A673 (cell line): ENCODE measurements around the gene ERICH4. TPM values are rescaled to one million over a fixed set of nuclear protein-coding genes. Genes with fewer than 3 reads are reported as not detected.

ENCODE experiments used
- BruUV-seq: library from RNA; stranded (reverse); fragments of 400-500 nt; replicated peaks from 2 replicates; lab custom pipeline; 2021; lab: Mats Ljungman, UMichigan
- CTCF ChIA-PET: fragments of 300-600 bp; sonication (Branson Sonifier 250); formaldehyde crosslinking; loops from one replicate; lab custom pipeline; 2022; ENCODE audit warnings: antibody characterized with exemption; lab: Charles Lee
- POLR2A ChIA-PET: fragments of 300-600 bp; sonication (Branson Sonifier 250); formaldehyde crosslinking; loops from one replicate; lab custom pipeline; 2022; ENCODE audit warnings: antibody characterized with exemption; ENCODE audit not compliant: low non-redundant PET; lab: Charles Lee
- DNase-seq: peaks from one replicate; pipeline ENCODE4 v3.0.0-alpha.2; 2015; ENCODE audit warnings: low spot score
- H3K27ac ChIP-seq: fragments of 200-600 bp; sonication (generic); 2 replicates; pipeline ENCODE4 v1.5.1; 2016; ENCODE audit warnings: mixed run types, low read depth, mild to moderate bottlenecking, mixed read lengths, antibody characterized with exemption, low read length; ENCODE audit not compliant: poor library complexity, severe bottlenecking
- H3K27me3 ChIP-seq: fragments of 200-600 bp; sonication (generic); replicated peaks from 2 replicates; pipeline ENCODE4 v1.6.1; 2017; ENCODE audit warnings: mixed run types, low read depth, mild to moderate bottlenecking, mixed read lengths, antibody characterized with exemption, low read length; ENCODE audit not compliant: insufficient read depth, poor library complexity
- H3K36me3 ChIP-seq: fragments of 200-600 bp; sonication (generic); 2 replicates; pipeline ENCODE4 v1.6.1; 2016; ENCODE audit warnings: mixed run types, mild to moderate bottlenecking, mixed read lengths, antibody characterized with exemption, low read length; ENCODE audit not compliant: insufficient read depth, poor library complexity, severe bottlenecking
- H3K4me1 ChIP-seq: fragments of 200-600 bp; sonication (generic); 2 replicates; pipeline ENCODE4 v1.6.1; 2017; ENCODE audit warnings: mixed run types, mild to moderate bottlenecking, mixed read lengths, antibody characterized with exemption, low read length; ENCODE audit not compliant: insufficient read depth, poor library complexity, severe bottlenecking
- H3K4me3 ChIP-seq: fragments of 200-600 bp; sonication (generic); 2 replicates; pipeline ENCODE4 v1.5.1; 2016; ENCODE audit warnings: low read depth, mixed run types, mild to moderate bottlenecking, mixed read lengths, low read length; ENCODE audit not compliant: poor library complexity, severe bottlenecking
- H3K9me3 ChIP-seq: fragments of 200-600 bp; sonication (generic); 2 replicates; pipeline ENCODE4 v1.6.1; 2016; ENCODE audit warnings: mixed run types, low read depth, mild to moderate bottlenecking, mixed read lengths, antibody characterized with exemption, low read length; ENCODE audit not compliant: poor library complexity, severe bottlenecking
- CTCF ChIP-seq: fragments of 300-800, 200-600 bp; sonication (generic); conservative IDR thresholded peaks from 2 replicates; pipeline ENCODE4 v1.5.1; 2017; ENCODE audit warnings: low read depth, mild to moderate bottlenecking, antibody characterized with exemption, low read length, moderate library complexity, mixed read lengths
- EZH2 ChIP-seq: fragments of 200-600 bp; sonication (generic); IDR thresholded peaks from 2 replicates; pipeline ENCODE4 v1.6.1; 2017; ENCODE audit warnings: borderline replicate concordance, low read depth, mild to moderate bottlenecking, mixed read lengths, antibody characterized with exemption, low read length; ENCODE audit not compliant: poor library complexity, severe bottlenecking
- intact Hi-C: fragments of 100-400 bp; cut with micrococcal nuclease; formaldehyde crosslinking; loops from one replicate; pipeline ENCODE4 v1.10.0; 2022; ENCODE audit not compliant: unreplicated experiment
- total RNA-seq: library from RNA; stranded (reverse); gene quantifications from 2 replicates; pipeline ENCODE4 v1.2.3, GENCODE V29; 2021

ERICH4 gene
- total RNA-seq, 1 experiment from 2014 or later = not detected

GRCh38 chr19:41452584-41453275 lies 9.8 kb downstream of the ERICH4 start:
- BruUV-seq = no TSS peak
- H3K4me3 ChIP-seq = no peak overlapping the region
- CTCF ChIA-PET = interaction anchor here (0.7 kb wide), 1 partner anchor 251 kb away, joined by 3 read pairs; no protein-coding TSS in a partner anchor
- no peaks in the 10 kb centered on the region for H3K36me3 ChIP-seq
- no peaks in the 10 kb centered on the region for H3K9me3 ChIP-seq
- POLR2A ChIA-PET = no interaction called here
- DNase-seq = no peak
- H3K4me1 ChIP-seq = peaks cover 6% of the 10 kb centered on the region
- TF ChIP-seq CTCF (no peak), EZH2 (no peak)
- H3K27ac ChIP-seq = no peak overlapping the region
- H3K27me3 ChIP-seq = peaks cover 18% of the 10 kb centered on the region
- intact Hi-C loops = no loop called here

- ChIA-PET POLR2A (no interaction called here), CTCF (interaction anchor here (1.1 kb wide), 1 partner anchor 114 kb away, joined by 4 read pairs; no protein-coding TSS in a partner anchor)
- Histone ChIP-seq H3K27me3 (peaks cover 50% of the 10 kb centered on the region), H3K36me3 (no peaks in the 10 kb centered on the region), H3K4me1 (no peaks in the 10 kb centered on the region), H3K4me3 (no peak overlapping the region), H3K27ac (no peak overlapping the region), H3K9me3 (no peaks in the 10 kb centered on the region)
- TF ChIP-seq EZH2 = no peak
- TF ChIP-seq CTCF = no peak
- intact Hi-C loops = no loop called here
- DNase-seq = no peak
- BruUV-seq = no TSS peak
Measured at GRCh38 chr19:41455936-41456335, 13.0 kb downstream of the ERICH4 start.

GRCh38 chr19:41456342-41456918 lies 13.5 kb downstream of the ERICH4 start:
- Histone ChIP-seq H3K27ac (no peak overlapping the region), H3K4me3 (no peak overlapping the region)
- no peak for DNase-seq

More at GRCh38 chr19:41456342-41456918, 13.5 kb downstream of the ERICH4 start:
- Histone ChIP-seq H3K27me3 (peaks cover 55% of the 10 kb centered on the region), H3K36me3 (no peaks in the 10 kb centered on the region), H3K9me3 (no peaks in the 10 kb centered on the region), H3K4me1 (no peaks in the 10 kb centered on the region)
- BruUV-seq = no TSS peak
- TF ChIP-seq CTCF (no peak), EZH2 (no peak)
- ChIA-PET CTCF (interaction anchor here (1.1 kb wide), 1 partner anchor 114 kb away, joined by 4 read pairs; no protein-coding TSS in a partner anchor), POLR2A (no interaction called here)
- intact Hi-C loops = no loop called here
